NCI-H2196 treated with DMSO at 0.1 percent for 48 hours (cell line): Measurements from ENCODE around the gene ARID1B.

Source experiments
- DNase-seq: peaks from one replicate; lab custom pipeline; 2025; ENCODE audit not compliant: unreplicated experiment; lab: John Stamatoyannopoulos, UW

ARID1B gene

GRCh38 chr6:156875062-156875461 is 97.9 kb downstream of the ARID1B start:
- no peak for DNase-seq

DNA sequence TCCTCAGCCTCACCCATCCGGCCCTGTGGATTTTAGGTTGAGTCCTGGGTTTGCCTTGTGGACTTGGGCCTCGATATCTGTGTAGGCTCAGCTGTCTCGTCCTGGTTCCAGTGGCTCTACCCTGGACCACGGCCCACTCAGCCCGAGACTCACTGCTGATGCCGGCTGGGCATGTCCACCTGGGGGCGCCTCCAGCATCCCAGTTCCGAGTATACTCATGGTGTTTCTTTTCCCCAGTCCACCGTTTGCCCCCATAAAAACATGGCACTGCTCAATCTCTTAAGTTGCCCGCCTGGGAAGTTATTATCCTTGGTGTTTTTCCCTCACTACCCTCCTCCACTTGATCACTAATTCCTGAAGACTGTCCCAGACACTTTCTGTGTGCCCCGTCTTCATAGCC is 99.1 kb downstream of the ARID1B start:
- DNase-seq, result no peak

DNA sequence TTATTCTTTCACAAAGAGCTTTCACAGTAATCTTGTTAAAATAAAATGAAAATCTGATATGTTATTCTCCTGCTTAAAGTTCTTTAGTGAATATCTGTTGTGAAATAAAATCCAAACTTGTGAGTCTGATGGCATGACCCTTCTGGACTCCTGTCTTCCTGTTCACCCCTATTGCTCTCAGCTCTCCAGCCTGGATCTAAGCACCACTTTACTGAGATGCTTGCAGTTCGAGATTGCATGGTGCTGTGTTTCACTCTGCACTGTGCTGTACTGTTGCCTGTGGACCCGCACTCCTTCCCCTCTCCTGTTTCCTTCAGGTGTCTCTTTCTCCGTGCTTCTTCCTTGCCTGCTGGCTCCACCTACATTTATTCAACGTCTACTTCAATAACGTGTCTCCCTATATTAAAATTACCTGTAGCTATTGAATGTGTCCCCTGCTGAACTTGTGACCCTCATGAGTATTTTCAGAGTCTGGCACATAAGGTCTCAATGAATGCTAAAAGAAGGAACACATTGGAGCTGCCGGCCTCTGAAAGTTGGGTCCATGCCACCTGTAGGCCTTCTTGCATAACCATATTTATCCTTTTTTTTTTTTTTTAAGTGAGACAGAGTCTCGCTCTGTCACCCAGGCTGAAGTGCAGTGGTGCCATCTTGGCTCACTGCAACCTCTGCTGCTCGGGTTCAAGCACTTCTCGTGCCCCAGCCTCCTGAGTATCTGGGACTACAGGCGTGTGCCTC is 100.1 kb downstream of the ARID1B start:
- DNase-seq, result no peak

- DNase-seq, result no peak
Measured at GRCh38 chr6:156878681-156879080, 101.5 kb downstream of the ARID1B start.

GRCh38 chr6:156879186-156879585 is 102.0 kb downstream of the ARID1B start:
- no peak for DNase-seq

DNA sequence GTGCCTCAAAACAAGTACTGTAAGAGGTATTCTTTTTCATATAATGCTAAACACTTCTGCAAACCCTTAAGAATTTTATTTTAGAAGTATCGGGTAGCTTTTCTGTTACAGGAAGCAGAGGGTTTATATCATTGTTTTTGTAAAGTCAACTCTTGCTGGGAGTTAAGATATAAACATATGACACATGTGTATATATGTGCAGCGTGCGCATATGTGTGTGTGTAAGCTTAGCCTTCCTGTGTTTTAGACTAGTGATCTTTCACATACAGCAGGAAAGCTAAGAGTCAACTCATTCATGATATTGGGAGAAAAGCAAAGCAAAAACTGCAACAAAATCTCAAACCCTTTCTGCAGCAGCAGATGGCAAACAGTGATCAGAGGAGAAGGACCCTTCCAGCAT is 102.4 kb downstream of the ARID1B start:
- no peak for DNase-seq

- DNase-seq, result no peak
Measured at GRCh38 chr6:156880913-156881312, 103.7 kb downstream of the ARID1B start.

GRCh38 chr6:156881687-156882629 is 104.8 kb downstream of the ARID1B start:
- no peak for DNase-seq

DNA sequence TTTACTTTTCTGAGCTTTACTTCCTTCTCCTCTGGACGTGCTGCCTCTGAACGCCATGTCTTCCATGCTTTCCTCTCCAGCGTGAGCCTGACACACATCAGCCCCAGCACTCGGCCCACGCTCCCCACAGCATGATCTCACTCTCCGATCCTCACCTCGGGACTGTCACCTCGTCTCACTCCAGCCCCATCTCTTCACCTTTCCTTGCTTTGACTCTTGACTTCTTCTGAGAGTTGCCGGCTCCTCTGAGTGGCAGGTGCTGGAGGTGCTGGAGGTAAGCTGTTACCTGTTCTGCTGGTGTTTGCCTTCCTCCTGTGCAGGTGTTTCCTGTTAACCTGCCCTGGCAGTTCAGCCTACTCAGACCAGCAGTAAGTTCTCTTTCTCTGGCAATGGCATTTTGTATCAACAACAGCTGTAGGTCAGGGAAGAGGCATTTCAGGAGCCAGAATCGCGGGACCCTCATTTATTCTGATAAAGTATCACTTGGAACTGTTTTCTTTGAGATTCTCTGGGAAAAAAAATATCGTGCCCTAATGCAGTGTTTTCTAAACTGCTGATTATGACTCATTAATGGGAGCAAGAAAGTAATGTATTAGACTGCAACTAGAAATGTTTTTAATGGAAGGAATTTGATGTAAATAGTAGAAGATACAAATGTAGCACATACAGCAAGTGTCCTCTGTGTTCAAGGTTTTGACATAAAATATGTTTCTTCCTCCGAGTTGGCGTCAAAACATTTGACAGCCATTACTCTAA is 106.5 kb downstream of the ARID1B start:
- DNase-seq, result no peak

DNA sequence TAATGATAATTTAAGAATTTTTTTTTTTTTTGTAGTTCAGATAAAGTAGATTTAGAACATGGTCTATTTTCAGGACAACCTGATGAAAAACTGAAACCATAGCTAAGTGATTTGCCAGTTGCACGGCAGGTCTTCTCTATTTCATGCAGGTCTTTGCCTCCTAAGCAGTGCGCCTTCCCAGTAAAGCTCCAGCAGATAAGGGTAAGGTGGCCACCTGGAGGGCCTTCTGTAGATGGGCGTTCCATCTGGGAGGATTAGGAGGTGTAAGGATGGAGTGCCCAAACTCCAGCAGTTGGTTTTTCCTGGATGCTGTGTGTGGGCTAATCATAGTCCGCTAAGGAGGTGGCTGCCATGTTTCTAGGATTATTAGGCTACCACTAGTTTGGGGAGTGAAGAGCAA is 107.1 kb downstream of the ARID1B start:
- DNase-seq, result no peak

DNA sequence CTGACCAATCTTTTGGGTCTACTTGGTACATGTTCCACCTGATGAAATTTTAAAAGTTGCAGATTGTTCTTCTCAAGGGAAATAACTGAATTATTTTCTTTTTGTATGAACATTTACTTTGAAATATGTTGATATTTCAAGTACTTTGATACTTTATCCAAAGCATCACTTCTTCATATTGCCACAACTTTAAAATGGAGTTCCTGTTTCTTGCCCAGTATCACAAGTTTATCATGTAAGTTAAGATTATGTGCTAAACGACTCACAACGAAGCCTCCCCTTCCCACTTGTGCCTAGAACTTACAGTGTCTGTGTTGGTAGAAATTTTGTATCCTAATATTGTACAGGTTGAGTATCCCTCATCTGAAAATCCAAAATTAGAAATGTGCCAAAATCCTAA is 108.4 kb downstream of the ARID1B start:
- DNase-seq, result no peak

- no peak for DNase-seq
Measured at GRCh38 chr6:156886409-156886808, 109.2 kb downstream of the ARID1B start.

GRCh38 chr6:156887623-156888269 is 110.6 kb downstream of the ARID1B start:
- no peak for DNase-seq

- DNase-seq, result no peak
Measured at GRCh38 chr6:156889469-156889868, 112.3 kb downstream of the ARID1B start.

DNA sequence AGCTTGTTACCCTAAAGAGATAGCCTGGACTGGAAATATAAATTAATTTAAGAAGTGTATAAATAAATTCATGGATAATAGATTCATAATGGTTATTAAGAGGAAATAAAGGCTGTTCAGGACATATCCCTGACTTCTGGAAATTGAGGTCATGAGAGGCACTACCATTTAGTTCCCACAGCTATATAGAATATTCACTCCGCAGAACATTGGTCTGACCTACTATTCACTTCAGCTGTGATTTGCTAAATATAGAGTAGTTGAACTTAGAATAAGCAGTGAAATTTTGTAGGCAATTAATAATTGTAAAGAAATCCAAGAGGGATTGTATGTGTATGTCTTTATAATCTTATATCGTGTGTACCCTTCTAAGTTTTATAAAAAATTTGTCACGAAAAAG is 112.8 kb downstream of the ARID1B start:
- DNase-seq, result no peak

- DNase-seq, result no peak
Measured at GRCh38 chr6:156890627-156891314, 113.6 kb downstream of the ARID1B start.

- no peak for DNase-seq
Measured at GRCh38 chr6:156897907-156898531, 120.8 kb downstream of the ARID1B start.

GRCh38 chr6:156899071-156899470 is 121.9 kb downstream of the ARID1B start:
- DNase-seq, result no peak

- no peak for DNase-seq
Measured at GRCh38 chr6:156899532-156900135, 122.5 kb downstream of the ARID1B start.

DNA sequence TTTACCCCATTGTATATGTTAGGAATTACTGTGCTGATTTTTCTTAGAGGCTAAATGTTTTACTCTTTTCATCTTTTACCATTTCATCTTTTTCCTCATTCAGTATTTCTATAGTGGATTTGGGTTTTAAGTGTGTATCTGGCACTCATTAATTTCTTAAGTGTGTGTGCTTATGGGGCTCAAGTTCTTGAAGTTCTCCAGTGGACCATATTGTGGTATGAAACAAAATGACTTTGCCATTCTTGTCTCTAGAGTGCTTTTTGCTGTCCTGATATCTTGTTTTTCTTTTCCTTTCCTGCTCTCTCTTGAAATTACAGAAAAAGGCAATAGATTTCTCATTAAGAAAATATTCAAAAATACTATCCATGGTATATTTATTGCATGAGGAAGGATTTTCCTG is 123.1 kb downstream of the ARID1B start:
- DNase-seq, result no peak
